ENCODE measurements around the gene WBP1. TPM values are rescaled to one million over a fixed set of nuclear protein-coding genes. Genes with fewer than 3 reads are reported as not detected.
A peak's percentile ranks its signal among the peaks of the same experiment; 100 is the strongest.
"Not testable (repeated sequence)": the region's sequence is repeated elsewhere in the genome, so short reads cannot be mapped to it uniquely, and the experiment has no call there.

WBP1 gene
- 20.1 TPM for total RNA-seq

GRCh38 chr2:74458132-74458937, at the start of gene WBP1:
TSS of gene WBP1 (plus strand) at chr2:74458438. CDS start at chr2:74458603, 165 bp downstream.
- peak; percentile 100 for DNase-seq

- no peak for DNase-seq
Observed at GRCh38 chr2:74413001-74413698, 45.1 kb upstream of the WBP1 start.

- no peak for DNase-seq
Observed at GRCh38 chr2:74414441-74414840, 43.8 kb upstream of the WBP1 start.

GRCh38 chr2:74414881-74415761, 43.1 kb upstream of the WBP1 start:
- DNase-seq, result no peak

- no peak for DNase-seq
Observed at GRCh38 chr2:74415762-74416395, 42.4 kb upstream of the WBP1 start.

GRCh38 chr2:74416778-74417177, 41.5 kb upstream of the WBP1 start:
- no peak for DNase-seq

GRCh38 chr2:74417197-74417596, 41.0 kb upstream of the WBP1 start:
- no peak for DNase-seq

- no peak for DNase-seq
Observed at GRCh38 chr2:74417763-74418162, 40.5 kb upstream of the WBP1 start.

GRCh38 chr2:74418312-74418711, 39.9 kb upstream of the WBP1 start:
- DNase-seq, result no peak

GRCh38 chr2:74419345-74419744, 38.9 kb upstream of the WBP1 start:
- no peak for DNase-seq

- no peak for DNase-seq
Observed at GRCh38 chr2:74420006-74420405, 38.2 kb upstream of the WBP1 start.

GRCh38 chr2:74420443-74421103, 37.7 kb upstream of the WBP1 start:
- not testable (repeated sequence) for DNase-seq

GRCh38 chr2:74421221-74421870, 36.9 kb upstream of the WBP1 start, which contains the start of the genes C2orf81 and WDR54:
TSS of gene C2orf81 (minus strand) at chr2:74421619. CDS start at chr2:74421560, 59 bp downstream.
TSS of gene WDR54 (plus strand) at chr2:74421730. CDS start at chr2:74422154, 424 bp downstream.
- peak; percentile 72 for DNase-seq

GRCh38 chr2:74423231-74424095, 34.8 kb upstream of the WBP1 start:
- DNase-seq, result no peak

GRCh38 chr2:74424139-74424992, 33.9 kb upstream of the WBP1 start:
- no peak for DNase-seq

GRCh38 chr2:74424995-74425406, 33.2 kb upstream of the WBP1 start:
- no peak for DNase-seq

GRCh38 chr2:74425523-74425922, 32.7 kb upstream of the WBP1 start:
- no peak for DNase-seq

- DNase-seq, result no peak
Observed at GRCh38 chr2:74426181-74426758, 32.0 kb upstream of the WBP1 start.

Data from skin of body (tissue), 2 donors.